ENCODE results near the gene SMARCD1. TPM values are rescaled to one million over a fixed set of nuclear protein-coding genes. Genes with fewer than 3 reads are reported as not detected.

SMARCD1 gene
- total and polyA plus RNA-seq, 10 donors = 17.4 to 85.7 (median 52.6) TPM

DNA sequence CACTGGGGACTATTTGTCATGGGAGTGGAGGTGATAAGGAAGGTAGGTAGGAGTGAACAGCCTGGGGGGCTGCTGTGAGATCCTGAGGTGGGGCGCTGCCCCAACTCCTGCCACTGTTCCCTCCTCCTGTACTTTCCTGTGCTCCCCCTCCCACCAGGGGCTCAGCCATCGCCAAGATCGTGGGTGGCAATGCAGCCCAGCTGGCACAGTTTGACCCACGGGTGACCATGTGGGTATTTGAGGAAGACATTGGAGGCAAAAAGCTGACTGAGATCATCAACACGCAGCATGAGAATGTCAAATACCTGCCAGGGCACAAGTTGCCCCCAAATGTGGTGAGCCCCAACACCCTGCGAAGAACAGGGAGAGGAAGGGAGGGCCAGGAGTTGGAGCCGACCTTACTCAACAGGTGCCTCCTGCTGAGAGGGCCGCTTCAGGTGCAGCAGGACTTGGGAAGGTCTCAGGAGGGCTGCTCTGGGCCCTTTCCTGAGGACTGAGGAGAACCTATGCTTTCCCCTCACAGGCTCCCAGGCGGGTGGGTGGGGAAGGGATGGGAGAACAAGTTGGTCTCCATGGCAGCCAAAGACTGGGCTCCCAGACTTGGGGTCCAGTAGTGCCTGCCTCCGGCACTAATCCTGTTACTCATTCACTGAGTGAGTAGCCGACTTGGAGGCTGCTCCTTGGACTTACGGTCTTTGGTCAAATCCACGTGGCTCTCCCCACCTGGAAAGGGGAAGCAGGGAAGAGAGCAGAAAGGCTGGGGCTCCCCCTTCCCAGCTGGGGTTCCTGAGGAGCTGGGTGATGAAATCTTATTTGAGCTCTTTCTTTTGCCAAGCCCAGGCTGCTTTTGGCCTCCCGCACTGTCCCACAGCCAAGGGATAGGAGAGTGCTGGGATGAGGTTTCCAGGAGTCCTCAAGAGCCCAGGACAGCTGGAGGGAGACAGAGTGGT, 19.6 kb downstream of the SMARCD1 start:
- no peak for TF ChIP-seq POLR2AphosphoS5 (IDR thresholded peaks at IDR 0.05)
- TF ChIP-seq, protein P1, sequence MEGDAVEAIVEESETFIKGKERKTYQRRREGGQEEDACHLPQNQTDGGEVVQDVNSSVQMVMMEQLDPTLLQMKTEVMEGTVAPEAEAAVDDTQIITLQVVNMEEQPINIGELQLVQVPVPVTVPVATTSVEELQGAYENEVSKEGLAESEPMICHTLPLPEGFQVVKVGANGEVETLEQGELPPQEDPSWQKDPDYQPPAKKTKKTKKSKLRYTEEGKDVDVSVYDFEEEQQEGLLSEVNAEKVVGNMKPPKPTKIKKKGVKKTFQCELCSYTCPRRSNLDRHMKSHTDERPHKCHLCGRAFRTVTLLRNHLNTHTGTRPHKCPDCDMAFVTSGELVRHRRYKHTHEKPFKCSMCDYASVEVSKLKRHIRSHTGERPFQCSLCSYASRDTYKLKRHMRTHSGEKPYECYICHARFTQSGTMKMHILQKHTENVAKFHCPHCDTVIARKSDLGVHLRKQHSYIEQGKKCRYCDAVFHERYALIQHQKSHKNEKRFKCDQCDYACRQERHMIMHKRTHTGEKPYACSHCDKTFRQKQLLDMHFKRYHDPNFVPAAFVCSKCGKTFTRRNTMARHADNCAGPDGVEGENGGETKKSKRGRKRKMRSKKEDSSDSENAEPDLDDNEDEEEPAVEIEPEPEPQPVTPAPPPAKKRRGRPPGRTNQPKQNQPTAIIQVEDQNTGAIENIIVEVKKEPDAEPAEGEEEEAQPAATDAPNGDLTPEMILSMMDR (IDR thresholded peaks at IDR 0.05 in 8 of 11, conservative IDR thresholded peaks at IDR 0.05 in 3 of 11) = no peak
- no peak for TF ChIP-seq POLR2A (IDR thresholded peaks at IDR 0.05)
- no peak overlapping the region for H3K27ac ChIP-seq
- no peaks in the 10 kb centered on the region for H3K9me3 ChIP-seq
- H3K27me3 ChIP-seq (replicated peaks in 1 of 7) = no peaks in the 10 kb centered on the region
- 81 to 87% (median 82%) methylated on average over 14 of the region's 14 CpGs for WGBS, 5 donors
- intact Hi-C loops (cut with DNase I; ENCODE audit: low total_unique reads) = no loop called here
- peaks cover 0 to 32% (median 18%) of the 10 kb centered on the region in 6 donors for H3K36me3 ChIP-seq
- H3K4me1 ChIP-seq = peaks cover 2 to 11% (median 6%) of the 10 kb centered on the region in 6 donors
- DNase-seq = no peak
- H3K4me3 ChIP-seq = no peak overlapping the region

DNA sequence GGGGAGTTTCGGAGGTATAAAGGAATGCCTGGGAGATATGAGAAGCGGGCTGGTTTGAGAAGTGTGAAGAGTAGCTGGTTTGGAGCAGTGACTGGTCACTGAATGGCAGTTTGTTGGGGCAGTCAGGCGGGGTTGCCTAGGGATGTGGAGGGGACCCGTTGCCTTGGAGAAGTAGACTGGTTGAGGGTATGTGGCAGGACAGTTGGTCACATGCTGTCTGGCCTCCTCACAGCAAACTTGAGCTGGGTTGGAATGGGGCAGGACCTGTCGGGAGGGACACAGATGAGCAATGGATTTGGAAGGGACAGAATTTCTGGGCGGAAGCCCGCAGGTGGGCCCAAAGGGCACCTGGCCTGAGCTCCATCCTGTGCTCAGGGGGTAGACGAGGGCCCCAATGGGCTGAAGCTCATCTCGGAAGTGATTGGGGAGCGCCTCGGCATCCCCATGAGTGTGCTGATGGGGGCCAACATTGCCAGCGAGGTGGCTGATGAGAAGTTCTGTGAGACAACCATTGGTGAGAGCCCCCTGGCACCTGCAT, 20.8 kb downstream of the SMARCD1 start:
- no peaks in the 10 kb centered on the region for H3K9me3 ChIP-seq
- H3K27me3 ChIP-seq (replicated peaks in 1 of 7) = no peaks in the 10 kb centered on the region
- peaks cover 15 to 24% (median 19%) of the 10 kb centered on the region in 6 donors for H3K4me1 ChIP-seq
- peaks cover 0 to 19% (median 7%) of the 10 kb centered on the region in 6 donors for H3K36me3 ChIP-seq
- TF ChIP-seq POLR2A (IDR thresholded peaks at IDR 0.05) (no peak), POLR2AphosphoS5 (IDR thresholded peaks at IDR 0.05) (no peak)
- TF ChIP-seq, protein P1 (IDR thresholded peaks at IDR 0.05 in 8 of 11, conservative IDR thresholded peaks at IDR 0.05 in 3 of 11) = no peak
- WGBS, 5 donors = 87 to 97% (median 96%) methylated on average over 12 of the region's 12 CpGs
- no peak overlapping the region for H3K27ac ChIP-seq
- DNase-seq = no peak
- intact Hi-C loops (cut with DNase I; ENCODE audit: low total_unique reads) = no loop called here
- H3K4me3 ChIP-seq = no peak overlapping the region

DNA sequence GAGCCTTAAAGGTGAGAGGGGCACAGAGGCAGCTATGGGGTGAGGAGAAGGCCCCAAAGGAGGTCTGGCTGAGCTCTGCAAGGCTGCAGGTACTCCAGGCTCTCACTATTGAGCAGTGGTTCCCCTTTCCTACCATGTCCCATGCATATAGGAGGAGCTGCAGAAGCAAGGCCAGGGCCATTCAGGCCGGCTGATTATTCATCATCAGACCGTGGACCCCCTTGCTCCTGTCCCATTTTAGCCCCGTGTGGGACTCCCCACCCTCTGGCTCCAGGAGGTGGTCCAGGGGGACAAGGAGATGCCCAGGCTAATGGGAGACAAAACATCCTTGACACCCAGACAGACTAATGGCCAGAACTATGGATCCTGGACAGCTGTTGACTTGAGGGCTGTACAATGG, 21.8 kb downstream of the SMARCD1 start:
- Histone ChIP-seq H3K9me3 (no peaks in the 10 kb centered on the region), H3K4me3 (no peak overlapping the region), H3K27ac (no peak overlapping the region), H3K36me3 (peaks cover 0 to 10% (median under 1%) of the 10 kb centered on the region in 6 donors), H3K4me1 (peaks cover 18 to 30% (median 25%) of the 10 kb centered on the region in 6 donors), H3K27me3 (replicated peaks in 1 of 7) (no peaks in the 10 kb centered on the region)
- DNase-seq = no peak
- intact Hi-C loops (cut with DNase I; ENCODE audit: low total_unique reads) = no loop called here
- 68 to 86% (median 79%) methylated on average over 3 of the region's 3 CpGs for WGBS, 5 donors
- TF ChIP-seq POLR2AphosphoS5 (IDR thresholded peaks at IDR 0.05) (no peak), POLR2A (IDR thresholded peaks at IDR 0.05) (no peak)
- TF ChIP-seq, protein P1 (IDR thresholded peaks at IDR 0.05 in 8 of 11, conservative IDR thresholded peaks at IDR 0.05 in 3 of 11) = no peak
